RWPE2 (cell line): ENCODE data around the gene CHRNB1.

Experiments
- ATAC-seq: fragments of 200-7000 bp; cut with Tn5 transposase; 3 replicates; pipeline ENCODE4 v1.9.1; 2021; ENCODE audit warnings: low read depth
- DNase-seq: peaks from one replicate; pipeline ENCODE4 v3.0.0-alpha.2; 2020; ENCODE audit warnings: low spot score
- H3K27ac ChIP-seq: fragments of 450-650 bp; 2 replicates; pipeline ENCODE4 v1.5.1; 2017; ENCODE audit warnings: mild to moderate bottlenecking; ENCODE audit not compliant: poor library complexity, severe bottlenecking
- H3K27me3 ChIP-seq: fragments of 250-450 bp; sonication (Bioruptor Pico); 2 replicates; pipeline ENCODE4 v1.5.1; 2021; ENCODE audit warnings: mild to moderate bottlenecking, moderate library complexity; ENCODE audit not compliant: insufficient read depth, poor library complexity, severe bottlenecking
- H3K36me3 ChIP-seq: fragments of 250-450 bp; sonication (Bioruptor Pico); 2 replicates; pipeline ENCODE4 v1.5.1; 2020; ENCODE audit warnings: low read depth, mild to moderate bottlenecking, moderate library complexity
- H3K4me1 ChIP-seq: fragments of 250-450 bp; sonication (Bioruptor Pico); 2 replicates; pipeline ENCODE4 v1.5.1; 2021; ENCODE audit warnings: mild to moderate bottlenecking, moderate library complexity; ENCODE audit not compliant: insufficient read depth, poor library complexity, severe bottlenecking
- H3K4me3 ChIP-seq: fragments of 250-450 bp; sonication (Bioruptor Pico); 2 replicates; pipeline ENCODE4 v1.5.1; 2021; ENCODE audit warnings: mild to moderate bottlenecking, moderate library complexity; ENCODE audit not compliant: severe bottlenecking
- H3K9me3 ChIP-seq: fragments of 250-450 bp; sonication (Bioruptor Pico); 2 replicates; pipeline ENCODE4 v1.5.1; 2021; ENCODE audit warnings: mild to moderate bottlenecking, moderate library complexity; ENCODE audit not compliant: severe bottlenecking
- TF ChIP-seq, protein P1 (sequence below): fragments of 450-650 bp; IDR thresholded peaks from one replicate; pipeline ENCODE4 v1.5.1; 2017; ENCODE audit warnings: mild to moderate bottlenecking, moderate library complexity; ENCODE audit not compliant: poor library complexity, severe bottlenecking

The CHRNB1 gene

DNA sequence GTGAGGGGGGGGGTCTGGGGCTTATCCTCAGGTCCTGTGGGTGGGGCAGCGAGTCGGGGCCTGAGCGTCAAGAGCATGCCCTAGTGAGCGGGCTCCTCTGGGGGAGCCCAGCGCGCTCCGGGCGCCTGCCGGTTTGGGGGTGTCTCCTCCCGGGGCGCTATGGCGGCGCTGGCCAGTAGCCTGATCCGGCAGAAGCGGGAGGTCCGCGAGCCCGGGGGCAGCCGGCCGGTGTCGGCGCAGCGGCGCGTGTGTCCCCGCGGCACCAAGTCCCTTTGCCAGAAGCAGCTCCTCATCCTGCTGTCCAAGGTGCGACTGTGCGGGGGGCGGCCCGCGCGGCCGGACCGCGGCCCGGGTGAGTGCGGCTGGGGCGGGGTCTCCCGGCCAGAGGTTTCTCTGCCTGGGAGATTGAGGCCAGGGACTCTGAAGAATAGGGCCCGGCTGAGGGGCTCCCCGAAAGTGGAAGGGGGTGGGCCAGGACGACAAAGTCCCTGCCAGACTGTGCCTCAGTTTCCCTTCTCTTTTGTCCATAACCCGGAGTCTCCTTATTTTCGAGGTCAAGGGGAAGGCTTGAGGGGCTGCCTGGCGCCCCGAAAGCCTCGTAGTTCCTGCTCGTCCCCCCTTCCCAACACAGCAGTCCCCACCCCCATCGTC is 5.3 kb upstream of the CHRNB1 start, which contains the start of gene FGF11:
FGF11 (plus strand) TSS at position 51 of the 651 bp plus-strand sequence; CDS start at position 160, 109 bp downstream.
- H3K9me3 ChIP-seq = no peaks in the 10 kb centered on the region

DNA sequence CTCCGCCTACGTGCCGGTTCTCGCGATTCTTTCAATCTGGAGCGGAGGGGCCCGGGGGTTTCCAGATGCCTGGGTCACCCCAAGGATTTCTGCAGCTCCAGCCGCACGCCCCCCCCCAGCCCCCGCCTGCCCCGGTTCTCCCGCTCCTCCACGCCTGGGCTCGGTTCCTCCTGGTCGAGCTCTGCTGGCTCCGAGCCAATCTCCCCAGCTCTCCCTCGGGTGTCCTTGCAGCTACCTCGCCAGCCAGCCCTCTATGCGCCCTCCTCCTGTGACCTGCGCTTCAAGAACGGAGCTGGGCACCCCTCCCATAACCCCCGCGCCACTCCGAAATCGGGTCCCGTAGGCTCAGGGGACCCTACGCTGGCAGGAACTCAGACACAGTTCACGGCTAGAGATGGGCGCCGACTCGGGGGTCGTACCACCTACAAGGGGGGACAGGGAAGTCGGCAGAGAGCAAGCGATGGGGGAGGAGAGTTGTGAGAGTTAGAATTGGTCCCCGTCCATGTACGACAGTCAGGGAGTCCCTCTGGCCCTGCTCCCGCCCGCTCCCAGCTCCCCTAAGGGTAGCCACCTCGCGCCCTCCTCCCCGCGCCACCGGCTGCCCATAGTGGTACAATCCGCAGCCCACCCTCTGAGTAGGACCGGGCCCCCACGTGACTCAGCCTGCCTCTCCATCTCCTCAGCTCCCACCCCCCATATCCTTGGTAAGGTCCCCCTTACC is 4.6 kb upstream of the CHRNB1 start:
- TF ChIP-seq, protein P1, sequence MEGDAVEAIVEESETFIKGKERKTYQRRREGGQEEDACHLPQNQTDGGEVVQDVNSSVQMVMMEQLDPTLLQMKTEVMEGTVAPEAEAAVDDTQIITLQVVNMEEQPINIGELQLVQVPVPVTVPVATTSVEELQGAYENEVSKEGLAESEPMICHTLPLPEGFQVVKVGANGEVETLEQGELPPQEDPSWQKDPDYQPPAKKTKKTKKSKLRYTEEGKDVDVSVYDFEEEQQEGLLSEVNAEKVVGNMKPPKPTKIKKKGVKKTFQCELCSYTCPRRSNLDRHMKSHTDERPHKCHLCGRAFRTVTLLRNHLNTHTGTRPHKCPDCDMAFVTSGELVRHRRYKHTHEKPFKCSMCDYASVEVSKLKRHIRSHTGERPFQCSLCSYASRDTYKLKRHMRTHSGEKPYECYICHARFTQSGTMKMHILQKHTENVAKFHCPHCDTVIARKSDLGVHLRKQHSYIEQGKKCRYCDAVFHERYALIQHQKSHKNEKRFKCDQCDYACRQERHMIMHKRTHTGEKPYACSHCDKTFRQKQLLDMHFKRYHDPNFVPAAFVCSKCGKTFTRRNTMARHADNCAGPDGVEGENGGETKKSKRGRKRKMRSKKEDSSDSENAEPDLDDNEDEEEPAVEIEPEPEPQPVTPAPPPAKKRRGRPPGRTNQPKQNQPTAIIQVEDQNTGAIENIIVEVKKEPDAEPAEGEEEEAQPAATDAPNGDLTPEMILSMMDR = no peak
- ATAC-seq (no peak), DNase-seq (peak; percentile 79)
- H3K9me3 ChIP-seq = no peaks in the 10 kb centered on the region
- H3K4me1 ChIP-seq = peaks cover 19% of the 10 kb centered on the region
- no peaks in the 10 kb centered on the region for H3K27me3 ChIP-seq
- no peaks in the 10 kb centered on the region for H3K36me3 ChIP-seq
- H3K27ac ChIP-seq = peak overlapping the region; percentile 82
- H3K4me3 ChIP-seq = peak overlapping the region; percentile 44

More for the DNA sequence above, 5.3 kb upstream of the CHRNB1 start, which contains the start of gene FGF11:
- H3K27ac ChIP-seq = peak within 1 kb of the TSS; percentile 82
- H3K4me1 ChIP-seq = peaks cover 17% of the 10 kb centered on the region
- H3K36me3 ChIP-seq = no peaks in the 10 kb centered on the region
- peak within 1 kb of the TSS; percentile 44 for H3K4me3 ChIP-seq
- DNase-seq (no peak), ATAC-seq (no peak)
- TF ChIP-seq, protein P1 = no peak
- no peaks in the 10 kb centered on the region for H3K27me3 ChIP-seq

DNA sequence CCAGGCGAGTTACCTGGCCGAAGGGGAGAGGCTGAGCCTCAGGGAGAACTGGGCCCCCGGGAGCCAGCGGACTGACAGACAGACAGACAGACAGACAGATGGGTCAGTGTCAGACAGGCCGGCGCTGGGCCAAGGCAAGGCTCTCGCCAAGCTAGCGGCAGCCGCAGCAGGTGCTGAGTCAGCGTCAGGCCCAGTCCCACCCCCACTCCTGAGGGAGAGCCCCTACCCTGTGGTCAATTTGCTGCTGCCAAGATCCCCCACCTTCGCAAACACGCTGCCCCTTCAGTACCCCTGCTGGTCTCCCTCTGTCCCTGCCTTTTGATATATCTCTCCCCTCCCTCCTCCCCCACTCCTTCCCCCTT is 4.0 kb upstream of the CHRNB1 start:
- DNase-seq (peak; percentile 72), ATAC-seq (peak; percentile 9; the same call in 2 of the 3 replicates)
- no peaks in the 10 kb centered on the region for H3K9me3 ChIP-seq
- H3K27ac ChIP-seq = peak overlapping the region; percentile 82
- TF ChIP-seq, protein P1 = no peak
- peak overlapping the region; percentile 44 for H3K4me3 ChIP-seq
- no peaks in the 10 kb centered on the region for H3K36me3 ChIP-seq
- H3K4me1 ChIP-seq = peaks cover 19% of the 10 kb centered on the region
- no peaks in the 10 kb centered on the region for H3K27me3 ChIP-seq

DNA sequence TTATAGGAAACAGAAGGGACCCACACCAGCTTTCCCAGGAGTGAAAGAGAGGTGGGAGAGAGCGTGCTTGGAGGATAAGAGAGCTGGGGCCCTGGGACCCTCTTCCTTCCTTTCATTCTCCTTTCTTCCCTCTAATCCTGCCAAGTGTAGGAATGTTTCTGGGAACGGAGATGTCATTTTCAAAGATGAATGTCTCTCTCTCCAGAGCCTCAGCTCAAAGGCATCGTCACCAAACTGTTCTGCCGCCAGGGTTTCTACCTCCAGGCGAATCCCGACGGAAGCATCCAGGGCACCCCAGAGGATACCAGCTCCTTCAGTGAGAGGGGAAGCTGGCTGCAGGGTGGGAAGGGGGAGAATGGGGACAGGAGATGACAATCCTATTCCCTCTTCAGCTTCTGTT is 3.6 kb upstream of the CHRNB1 start:
- H3K36me3 ChIP-seq = no peaks in the 10 kb centered on the region
- no peaks in the 10 kb centered on the region for H3K9me3 ChIP-seq
- DNase-seq = no peak
- H3K4me3 ChIP-seq = no peak overlapping the region
- TF ChIP-seq, protein P1 = no peak
- peak overlapping the region; percentile 82 for H3K27ac ChIP-seq
- ATAC-seq = no peak
- peaks cover 19% of the 10 kb centered on the region for H3K4me1 ChIP-seq
- no peaks in the 10 kb centered on the region for H3K27me3 ChIP-seq
